Esophagus (tissue), 2 donors: ENCODE measurements around the gene ZMYM4. TPM values are rescaled to one million over a fixed set of nuclear protein-coding genes. Genes with fewer than 3 reads are reported as not detected.

Experiments
- H3K27ac ChIP-seq, 2 donors: one replicate each; pipeline ENCODE4 v1.5.1; 2013; ENCODE audit warnings: low read depth in 2 of 2, mild to moderate bottlenecking in 2 of 2, inconsistent platforms in 1 of 2, low read length in 1 of 2, moderate library complexity in 1 of 2
- H3K27me3 ChIP-seq, 2 donors: one replicate each; pipeline ENCODE4 v1.6.1; 2013; ENCODE audit warnings: low read length in 2 of 2, control low read depth in 1 of 2, mild to moderate bottlenecking in 1 of 2; ENCODE audit not compliant: insufficient read depth in 2 of 2, control insufficient read depth in 1 of 2
- H3K36me3 ChIP-seq, 2 donors: one replicate each; pipeline ENCODE4 v1.6.1; 2013; ENCODE audit warnings: low read length in 1 of 2; ENCODE audit not compliant: control insufficient read depth in 2 of 2, insufficient read depth in 2 of 2
- H3K4me1 ChIP-seq, 2 donors: one replicate each; pipeline ENCODE4 v1.6.1; 2013; ENCODE audit warnings: low read length in 1 of 2; ENCODE audit not compliant: control insufficient read depth in 2 of 2, insufficient read depth in 2 of 2
- H3K4me3 ChIP-seq, 2 donors: one replicate each; pipeline ENCODE4 v1.5.1; 2013; ENCODE audit warnings: low read length in 2 of 2, mild to moderate bottlenecking in 2 of 2, low read depth in 1 of 2, moderate library complexity in 1 of 2
- H3K9me3 ChIP-seq, 2 donors: one replicate each; pipeline ENCODE4 v1.6.1; 2013; ENCODE audit warnings: mild to moderate bottlenecking in 2 of 2, low read depth in 1 of 2, low read length in 1 of 2, moderate library complexity in 1 of 2; ENCODE audit not compliant: control insufficient read depth in 2 of 2, insufficient read depth in 1 of 2
- WGBS, 2 donors: extraction: QIAGEN DNeasy Blood & Tissue Kit; methylation state at CpG; one replicate each; pipeline ENCODE4 v1.1.7; 2013; 5-methylcytosine and 5-hydroxymethylcytosine counted together
- polyA plus RNA-seq, 2 donors: library from polyadenylated mRNA; stranded (reverse); fragments of 200-250 nt; gene quantifications; one replicate each; pipeline ENCODE4 v1.2.3, GENCODE V29; 2013
- donor health status: healthy with polysubstance abuse.
- donor health status: Bipolar disorder and iron deficiency.

Gene ZMYM4
- polyA plus RNA-seq, 2 donors = 6.1 to 9.0 TPM

DNA sequence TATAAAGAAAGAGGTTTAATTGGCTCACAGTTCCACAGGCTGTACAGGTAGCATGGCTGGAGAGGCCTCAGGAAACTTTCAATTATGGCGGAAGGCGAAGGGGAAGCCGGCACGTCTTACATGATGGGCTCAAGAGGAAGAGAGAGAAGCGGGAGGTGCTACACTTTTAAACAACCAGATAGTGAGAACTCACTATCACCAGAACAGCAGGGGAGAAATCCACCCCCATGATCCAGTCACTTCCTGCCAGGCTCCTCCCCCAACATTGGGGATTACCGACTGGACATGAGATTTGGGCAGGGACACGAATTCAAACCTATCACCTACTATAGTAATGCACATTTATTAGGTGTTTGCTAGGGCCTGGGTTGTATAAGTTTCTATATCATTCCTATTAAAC is 117.8 kb downstream of the ZMYM4 start:
- no peaks in the 10 kb centered on the region for H3K9me3 ChIP-seq
- H3K4me3 ChIP-seq = no peak overlapping the region
- no peaks in the 10 kb centered on the region for H3K4me1 ChIP-seq
- H3K36me3 ChIP-seq = peaks cover 0 to 2% of the 10 kb centered on the region in 2 donors
- H3K27me3 ChIP-seq = no peaks in the 10 kb centered on the region
- 94 to 96% methylated on average over 7 of the region's 7 CpGs for WGBS, 2 donors
- no peak overlapping the region for H3K27ac ChIP-seq

- no peak overlapping the region for H3K27ac ChIP-seq
- 79 to 87% methylated on average over 6 of the region's 6 CpGs for WGBS, 2 donors
- peaks cover 0 to 2% of the 10 kb centered on the region in 2 donors for H3K36me3 ChIP-seq
- H3K9me3 ChIP-seq = no peaks in the 10 kb centered on the region
- no peak overlapping the region for H3K4me3 ChIP-seq
- no peaks in the 10 kb centered on the region for H3K4me1 ChIP-seq
- no peaks in the 10 kb centered on the region for H3K27me3 ChIP-seq
Measured at GRCh38 chr1:35386959-35387358, 118.5 kb downstream of the ZMYM4 start.

- 90 to 91% methylated on average over 10 of the region's 10 CpGs for WGBS, 2 donors
- Histone ChIP-seq H3K36me3 (peaks cover 3 to 7% of the 10 kb centered on the region in 2 donors), H3K4me3 (no peak overlapping the region), H3K9me3 (no peaks in the 10 kb centered on the region), H3K4me1 (no peaks in the 10 kb centered on the region), H3K27ac (no peak overlapping the region), H3K27me3 (no peaks in the 10 kb centered on the region)
Measured at GRCh38 chr1:35390600-35391494, 122.3 kb downstream of the ZMYM4 start.

DNA sequence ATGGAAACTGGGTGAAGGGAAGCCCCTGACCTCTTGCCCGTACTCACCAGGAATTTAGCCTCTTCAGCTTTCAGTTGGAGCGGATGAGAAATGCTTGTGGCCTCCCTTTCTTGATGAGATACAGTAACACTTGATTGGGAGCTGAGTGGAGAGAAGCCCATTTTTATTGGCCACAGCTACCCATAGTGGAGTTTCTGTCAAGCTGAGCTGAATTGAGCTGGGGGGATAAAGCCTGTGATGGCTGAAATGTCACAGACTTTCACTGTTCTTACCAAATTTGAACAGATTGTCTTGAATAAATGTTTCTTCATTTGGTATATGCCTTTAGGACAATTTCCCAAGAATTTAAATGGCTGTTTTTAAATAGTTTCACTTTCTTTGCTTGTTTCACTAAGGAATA is 125.9 kb downstream of the ZMYM4 start:
- H3K36me3 ChIP-seq = peaks cover 6 to 10% of the 10 kb centered on the region in 2 donors
- no peaks in the 10 kb centered on the region for H3K9me3 ChIP-seq
- no peaks in the 10 kb centered on the region for H3K27me3 ChIP-seq
- no peaks in the 10 kb centered on the region for H3K4me1 ChIP-seq
- WGBS, 2 donors = 98% methylated on average over 2 of the region's 2 CpGs
- H3K4me3 ChIP-seq = no peak overlapping the region
- H3K27ac ChIP-seq = no peak overlapping the region

DNA sequence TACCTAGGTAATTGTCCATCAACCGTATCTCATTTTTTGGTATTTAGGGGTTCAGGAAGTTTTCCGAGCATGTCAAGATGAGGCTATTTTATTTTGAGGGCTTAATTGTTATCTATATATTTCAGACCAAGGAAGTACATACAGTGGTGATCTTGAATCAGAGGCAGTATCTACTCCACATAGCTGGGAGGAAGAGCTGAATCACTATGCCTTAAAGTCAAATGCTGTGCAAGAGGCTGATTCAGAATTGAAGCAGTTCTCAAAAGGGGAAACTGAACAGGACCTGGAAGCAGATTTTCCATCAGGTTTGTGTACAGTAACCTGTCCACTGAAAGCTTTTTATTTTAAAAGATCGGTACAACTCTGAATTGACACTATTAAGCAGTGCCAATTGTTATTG is 130.2 kb downstream of the ZMYM4 start:
- no peaks in the 10 kb centered on the region for H3K4me1 ChIP-seq
- H3K9me3 ChIP-seq = no peaks in the 10 kb centered on the region
- peaks cover 6 to 10% of the 10 kb centered on the region in 2 donors for H3K36me3 ChIP-seq
- H3K27me3 ChIP-seq = no peaks in the 10 kb centered on the region
- no peak overlapping the region for H3K4me3 ChIP-seq
- WGBS, 2 donors = 92 to 94% methylated on average over 3 of the region's 3 CpGs
- no peak overlapping the region for H3K27ac ChIP-seq

- Histone ChIP-seq H3K36me3 (peaks cover 3 to 6% of the 10 kb centered on the region in 2 donors), H3K4me1 (no peaks in the 10 kb centered on the region), H3K27me3 (no peaks in the 10 kb centered on the region), H3K27ac (no peak overlapping the region), H3K9me3 (no peaks in the 10 kb centered on the region), H3K4me3 (no peak overlapping the region)
Measured at GRCh38 chr1:35401049-35401448, 132.5 kb downstream of the ZMYM4 start.

GRCh38 chr1:35406103-35406502 is 137.6 kb downstream of the ZMYM4 start:
- H3K4me1 ChIP-seq = no peaks in the 10 kb centered on the region
- H3K27me3 ChIP-seq = no peaks in the 10 kb centered on the region
- no peaks in the 10 kb centered on the region for H3K9me3 ChIP-seq
- H3K36me3 ChIP-seq = peaks cover 8 to 9% of the 10 kb centered on the region in 2 donors
- no peak overlapping the region for H3K4me3 ChIP-seq
- H3K27ac ChIP-seq = no peak overlapping the region

- Histone ChIP-seq H3K9me3 (no peaks in the 10 kb centered on the region), H3K4me1 (no peaks in the 10 kb centered on the region), H3K27me3 (no peaks in the 10 kb centered on the region), H3K36me3 (peaks cover 8 to 9% of the 10 kb centered on the region in 2 donors), H3K27ac (no peak overlapping the region), H3K4me3 (no peak overlapping the region)
- 79 to 97% methylated on average over 4 of the region's 4 CpGs for WGBS, 2 donors
Measured at GRCh38 chr1:35407743-35408142, 139.2 kb downstream of the ZMYM4 start.

DNA sequence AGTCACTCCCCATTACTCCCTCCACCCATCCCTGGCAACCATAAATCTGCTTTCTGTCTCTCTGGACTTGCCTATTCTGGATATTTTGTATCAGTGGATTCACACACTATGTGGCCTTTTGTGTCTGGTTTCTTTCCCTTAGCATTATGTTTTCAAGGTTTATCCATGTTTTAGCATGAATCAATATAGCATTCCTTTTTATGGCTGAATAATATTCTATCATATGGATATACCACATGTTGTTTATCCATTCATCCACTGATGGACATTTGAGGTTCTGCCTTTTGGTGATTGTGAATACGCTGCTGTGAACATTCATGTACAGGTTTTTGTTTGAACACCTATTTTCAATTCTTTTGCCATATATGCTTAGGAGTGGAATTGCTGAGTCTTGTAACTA is 140.4 kb downstream of the ZMYM4 start:
- peaks cover 8 to 9% of the 10 kb centered on the region in 2 donors for H3K36me3 ChIP-seq

GRCh38 chr1:35426097-35426586 is 157.6 kb downstream of the ZMYM4 start:
- H3K9me3 ChIP-seq = no peaks in the 10 kb centered on the region
- no peak overlapping the region for H3K27ac ChIP-seq
- H3K4me3 ChIP-seq = no peak overlapping the region
- 62 to 73% methylated on average over 2 of the region's 2 CpGs for WGBS, 2 donors
- H3K4me1 ChIP-seq = no peaks in the 10 kb centered on the region
- no peaks in the 10 kb centered on the region for H3K36me3 ChIP-seq
- H3K27me3 ChIP-seq = no peaks in the 10 kb centered on the region

More for the DNA sequence above, 140.4 kb downstream of the ZMYM4 start:
- no peak overlapping the region for H3K4me3 ChIP-seq
- H3K27ac ChIP-seq = no peak overlapping the region
- WGBS, 2 donors = 98 to 100% methylated on average over 1 of the region's 1 CpG
- H3K27me3 ChIP-seq = no peaks in the 10 kb centered on the region
- no peaks in the 10 kb centered on the region for H3K4me1 ChIP-seq
- H3K9me3 ChIP-seq = no peaks in the 10 kb centered on the region
